GM19455 (cell line): ENCODE measurements around the gene RPS14.
"Not testable (repeated sequence)": the region's sequence is repeated elsewhere in the genome, so short reads cannot be mapped to it uniquely, and the experiment has no call there.

Experiments used
- ATAC-seq: cut with Tn5 transposase; IDR thresholded peaks from one replicate; pipeline ENCODE4 v1.9.1; 2021; ENCODE audit not compliant: unreplicated experiment

The RPS14 gene

GRCh38 chr5:150413902-150414790, 35.4 kb downstream of the RPS14 start:
- ATAC-seq, result not testable (repeated sequence)

GRCh38 chr5:150413176-150413901, 36.2 kb downstream of the RPS14 start:
- ATAC-seq, result no peak

- ATAC-seq, result peak; percentile 74
Measured at GRCh38 chr5:150412319-150413175, 37.0 kb downstream of the RPS14 start, which contains the start of gene CD74. Gene CD74, minus strand, starts transcription at chr5:150412910. Its CDS starts 161 bp downstream, at chr5:150412749.

- ATAC-seq, result no peak
Measured at GRCh38 chr5:150411245-150411979, 38.1 kb downstream of the RPS14 start.

GRCh38 chr5:150410524-150411244, 38.9 kb downstream of the RPS14 start:
- ATAC-seq, result no peak

- ATAC-seq, result peak; percentile 40
Measured at GRCh38 chr5:150409638-150410523, 39.7 kb downstream of the RPS14 start.

- ATAC-seq, result no peak
Measured at GRCh38 chr5:150408231-150408943, 41.2 kb downstream of the RPS14 start.

- no peak for ATAC-seq
Measured at GRCh38 chr5:150407096-150407720, 42.3 kb downstream of the RPS14 start.

- ATAC-seq, result no peak
Measured at GRCh38 chr5:150406723-150407095, 42.8 kb downstream of the RPS14 start.

- no peak for ATAC-seq
Measured at GRCh38 chr5:150406103-150406722, 43.3 kb downstream of the RPS14 start.

- ATAC-seq, result no peak
Measured at GRCh38 chr5:150404941-150405816, 44.4 kb downstream of the RPS14 start.

- ATAC-seq, result no peak
Measured at GRCh38 chr5:150404535-150404934, 45.0 kb downstream of the RPS14 start.

- ATAC-seq, result no peak
Measured at GRCh38 chr5:150404121-150404520, 45.4 kb downstream of the RPS14 start.

GRCh38 chr5:150402901-150403342, 46.6 kb downstream of the RPS14 start:
- ATAC-seq, result no peak

GRCh38 chr5:150402229-150402773, 47.2 kb downstream of the RPS14 start:
- no peak for ATAC-seq
